CD4-positive, alpha-beta T cell treated with Interleukin-12 subunit alpha and Interleukin-12 subunit beta, for 1 hour (primary cell): ENCODE data around the gene MT1F.
"Not testable (repeated sequence)": the region's sequence is repeated elsewhere in the genome, so short reads cannot be mapped to it uniquely, and the experiment has no call there.

ENCODE experiments used
- DNase-seq: peaks from one replicate; pipeline ENCODE4 v3.0.0-alpha.2; 2020

MT1F gene

DNA sequence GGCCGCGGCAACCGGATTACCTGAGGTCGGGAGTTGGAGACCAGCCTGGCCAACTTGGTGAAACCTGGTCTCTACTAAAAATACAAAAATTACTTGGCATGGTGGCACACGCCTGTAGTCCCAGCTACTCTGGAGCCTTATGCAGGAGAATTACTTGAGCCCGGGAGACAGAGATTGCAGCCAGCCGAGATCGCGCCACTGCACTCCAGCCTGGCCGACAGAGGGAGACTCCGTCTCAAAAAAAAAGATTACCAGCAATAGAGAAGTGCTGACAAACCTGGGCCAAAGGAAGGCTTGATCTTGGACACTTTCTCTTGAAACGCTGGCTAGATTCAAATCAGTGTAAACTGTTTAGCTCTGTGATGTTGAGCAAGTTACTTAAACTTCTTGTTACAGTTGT is 16.2 kb downstream of the MT1F start:
- DNase-seq, result peak; percentile 30

GRCh38 chr16:56674570-56674969 is 16.8 kb downstream of the MT1F start:
- not testable (repeated sequence) for DNase-seq

GRCh38 chr16:56675685-56676210 is 18.0 kb downstream of the MT1F start:
- peak; percentile 34 for DNase-seq

- no peak for DNase-seq
Observed at GRCh38 chr16:56677474-56677873, 19.7 kb downstream of the MT1F start.

- no peak for DNase-seq
Observed at GRCh38 chr16:56679078-56679730, 21.4 kb downstream of the MT1F start.

GRCh38 chr16:56679818-56680217 is 22.1 kb downstream of the MT1F start:
- DNase-seq, result no peak

DNA sequence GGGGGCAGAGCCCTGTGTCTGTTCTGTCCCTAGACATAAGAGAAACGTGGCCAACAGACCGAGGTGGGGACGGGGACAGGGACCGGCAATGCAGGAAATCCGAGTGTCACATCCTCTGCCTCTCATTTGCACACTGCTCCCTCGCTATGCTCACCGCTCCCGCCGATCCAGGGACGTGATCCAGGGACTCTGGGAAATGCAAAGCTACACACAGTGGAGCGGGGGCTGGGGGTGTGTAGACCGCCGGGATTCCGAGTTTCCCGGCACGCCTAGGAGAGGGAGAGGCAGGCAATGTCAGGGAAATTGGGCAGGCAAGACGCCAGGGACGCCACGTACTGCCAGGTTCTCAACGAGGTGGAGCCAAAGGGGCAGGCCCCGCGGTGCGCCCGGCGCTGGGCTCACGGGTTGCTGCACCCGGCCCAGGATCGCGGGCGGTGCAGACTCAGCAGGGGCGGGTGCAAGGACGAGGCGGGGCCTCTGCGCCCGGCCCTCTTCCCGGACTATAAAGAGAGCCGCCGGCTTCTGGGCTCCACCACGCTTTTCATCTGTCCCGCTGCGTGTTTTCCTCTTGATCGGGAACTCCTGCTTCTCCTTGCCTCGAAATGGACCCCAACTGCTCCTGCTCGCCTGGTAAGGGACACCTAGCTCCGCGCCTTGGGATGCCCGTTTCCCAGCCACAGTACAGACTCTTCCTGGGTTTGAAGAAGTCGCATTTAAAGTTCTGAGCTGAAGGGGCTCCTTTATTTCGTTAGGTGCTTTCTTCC is 24.4 kb downstream of the MT1F start, which contains the start of gene MT1X:
TSS of gene MT1X (plus strand) at position 532 of the 764 bp plus-strand sequence. CDS start at position 603, 71 bp downstream.
- DNase-seq, result peak; percentile 89

- no peak for DNase-seq
Observed at GRCh38 chr16:56682703-56683397, 25.1 kb downstream of the MT1F start.

DNA sequence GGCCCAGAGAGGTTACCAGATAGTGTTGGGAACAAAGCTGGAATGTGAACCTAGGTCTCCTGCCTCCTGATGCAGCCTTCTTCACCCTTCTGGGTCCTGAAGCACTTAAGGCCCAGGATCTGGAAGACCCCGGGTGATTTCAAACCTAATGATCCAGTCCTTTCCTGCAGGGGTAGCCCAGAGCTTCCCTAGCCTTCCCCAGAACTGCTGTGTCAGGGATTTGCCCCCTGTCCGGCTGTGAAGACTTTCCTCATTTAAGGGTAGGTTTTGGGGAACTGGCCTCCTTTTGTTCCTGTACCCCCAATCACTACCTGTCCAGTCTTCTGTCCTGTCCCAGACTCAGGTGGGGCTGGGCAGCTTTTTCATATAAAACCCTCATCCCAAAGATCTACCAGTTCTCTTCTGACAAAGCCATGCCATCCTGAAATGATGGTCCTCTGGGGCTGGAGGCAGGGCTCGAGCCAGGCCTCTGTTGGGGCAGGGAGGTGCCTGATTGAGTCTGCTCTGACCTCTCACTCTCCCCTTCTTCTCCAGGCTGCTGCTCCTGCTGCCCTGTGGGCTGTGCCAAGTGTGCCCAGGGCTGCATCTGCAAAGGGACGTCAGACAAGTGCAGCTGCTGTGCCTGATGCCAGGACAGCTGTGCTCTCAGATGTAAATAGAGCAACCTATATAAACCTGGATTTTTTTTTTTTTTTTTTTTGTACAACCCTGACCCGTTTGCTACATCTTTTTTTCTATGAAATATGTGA is 25.8 kb downstream of the MT1F start:
- DNase-seq, result no peak

DNA sequence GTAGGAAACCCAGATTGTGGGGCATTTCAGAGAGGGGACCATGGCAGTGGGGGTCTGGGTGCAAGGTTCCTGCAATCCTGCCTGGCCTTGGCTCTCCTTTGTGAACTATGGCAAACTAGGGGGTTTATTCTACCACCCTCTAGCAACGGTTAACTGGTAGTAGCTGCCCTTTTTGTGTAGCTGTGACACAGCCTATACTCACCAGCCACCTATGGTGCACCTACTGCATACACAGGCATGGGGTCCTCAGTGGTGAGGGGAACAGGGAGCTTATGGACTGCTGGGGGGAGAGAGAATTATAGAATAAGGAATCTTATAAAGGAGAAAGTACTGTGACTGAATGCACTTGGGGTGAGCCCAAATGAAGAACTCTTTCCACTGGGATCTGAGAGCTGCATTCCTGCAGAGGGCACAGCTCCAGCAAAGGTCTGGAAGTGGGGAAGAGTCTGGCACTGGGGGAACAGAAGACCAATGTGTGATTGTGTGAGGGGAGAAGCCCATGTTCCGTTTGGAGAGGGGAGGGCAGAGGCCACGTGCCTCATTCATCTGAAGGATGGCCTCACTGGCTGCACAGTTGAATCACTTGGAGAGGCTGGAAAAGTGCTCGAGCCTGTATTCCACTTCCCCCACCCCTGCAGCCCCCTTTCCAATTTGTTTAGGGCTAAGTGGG is 26.6 kb downstream of the MT1F start:
- DNase-seq, result no peak

DNA sequence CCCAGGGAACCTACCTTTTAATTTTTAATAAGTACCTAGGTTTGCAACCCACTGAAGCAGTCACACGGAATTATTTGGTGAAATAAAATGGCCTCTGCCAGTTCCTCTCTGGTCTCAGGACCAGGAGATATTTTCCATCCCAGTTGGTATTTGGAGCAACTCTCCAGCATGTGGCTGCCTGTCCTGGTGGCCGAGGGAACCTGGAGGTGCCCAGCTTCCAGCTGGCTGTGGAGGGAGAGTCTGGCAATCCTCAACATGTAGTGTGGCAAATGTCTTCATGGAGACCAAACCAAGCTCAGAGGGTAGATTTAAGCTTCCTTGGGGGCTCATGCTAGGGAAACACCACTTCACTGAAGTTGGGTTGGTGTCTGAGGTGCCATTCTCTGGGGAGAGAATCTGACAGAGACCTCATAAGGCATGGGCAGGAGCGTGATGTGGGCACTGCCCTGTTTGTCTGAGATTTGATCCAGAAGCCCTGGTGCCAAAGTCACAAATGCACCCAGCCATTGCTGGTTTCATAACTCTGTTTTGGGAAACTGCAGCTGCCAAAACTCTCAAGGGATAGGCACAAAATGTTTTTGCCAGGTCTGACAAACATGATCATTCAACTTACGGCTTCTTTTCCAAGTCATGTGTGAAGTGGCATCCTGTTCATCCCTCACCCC is 27.3 kb downstream of the MT1F start:
- no peak for DNase-seq

- DNase-seq, result no peak
Observed at GRCh38 chr16:56686758-56687157, 29.0 kb downstream of the MT1F start.

GRCh38 chr16:56688762-56689161 is 31.0 kb downstream of the MT1F start:
- no peak for DNase-seq

DNA sequence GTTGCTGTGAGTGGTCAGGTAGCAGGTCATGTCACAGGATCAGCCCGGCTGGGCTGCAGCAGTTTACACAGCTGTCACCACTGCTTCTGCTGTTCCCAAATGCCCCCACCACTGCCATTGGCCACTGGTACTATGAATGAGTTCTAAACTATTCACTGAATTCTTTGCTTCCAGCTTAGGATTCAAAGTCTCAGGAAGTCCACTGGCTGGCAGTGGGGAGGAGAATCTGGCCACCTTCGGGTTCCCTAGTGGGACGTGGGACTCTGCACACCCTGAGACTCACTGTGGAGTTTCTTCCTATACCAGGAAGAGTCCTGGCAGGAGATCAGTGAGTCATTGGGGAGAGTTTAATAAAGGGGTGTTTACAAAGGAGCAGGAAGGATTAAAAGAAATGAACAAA is 31.4 kb downstream of the MT1F start:
- no peak for DNase-seq

DNA sequence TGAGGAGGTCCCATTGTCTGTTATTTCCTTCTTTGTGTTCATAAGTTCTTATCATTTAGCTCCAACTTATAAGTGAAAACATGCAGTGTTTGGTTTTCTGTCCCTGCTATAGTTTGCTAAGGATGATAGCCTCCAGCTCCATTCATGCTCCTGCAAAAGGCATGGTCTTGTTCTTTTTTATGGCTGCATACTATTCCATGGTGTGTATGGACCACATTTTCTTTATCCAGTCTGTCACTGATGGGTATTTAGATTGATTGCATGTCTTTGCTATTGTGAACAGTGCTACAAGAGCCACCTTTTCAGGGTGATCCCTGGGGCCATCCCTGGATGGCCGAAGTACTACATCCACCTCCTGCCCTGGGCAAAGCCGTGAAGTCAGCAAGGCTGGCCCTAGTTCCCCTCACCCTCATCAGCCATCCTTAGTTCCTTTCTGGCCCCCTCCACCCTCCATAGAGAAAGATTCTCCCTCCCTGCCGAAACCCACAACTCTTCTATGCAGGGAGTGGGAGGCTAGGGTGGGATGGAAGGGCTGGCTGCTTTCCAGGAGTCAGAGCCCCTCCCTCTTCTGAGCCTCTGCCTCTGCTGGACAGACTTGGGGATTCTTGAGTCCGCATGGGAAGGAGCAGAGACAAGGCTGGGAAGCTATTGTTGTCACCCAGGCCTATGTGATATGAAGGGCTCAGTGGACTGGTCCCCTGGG is 32.8 kb downstream of the MT1F start:
- DNase-seq, result no peak

GRCh38 chr16:56691885-56692284 is 34.1 kb downstream of the MT1F start:
- DNase-seq, result no peak

DNA sequence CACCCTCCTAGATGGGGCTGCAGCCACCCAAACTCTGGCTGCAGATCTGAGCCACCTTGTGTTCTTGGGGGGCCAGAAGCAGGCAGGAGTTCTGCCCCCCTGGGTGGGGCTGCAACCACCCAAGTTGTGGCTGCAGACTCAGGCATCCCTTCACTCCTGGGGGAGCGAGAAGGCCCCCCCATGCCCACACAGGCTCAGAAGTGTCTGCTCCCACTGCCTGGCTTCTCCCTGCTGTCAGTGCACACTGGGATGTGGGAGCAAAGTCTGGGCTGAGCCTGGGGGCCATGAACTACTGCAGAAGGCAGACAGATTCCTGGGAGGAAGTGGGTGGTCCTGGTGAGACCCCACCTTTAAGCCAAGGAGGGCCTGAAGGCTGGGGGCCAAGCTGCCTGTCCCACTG is 37.5 kb downstream of the MT1F start:
- DNase-seq, result no peak

DNA sequence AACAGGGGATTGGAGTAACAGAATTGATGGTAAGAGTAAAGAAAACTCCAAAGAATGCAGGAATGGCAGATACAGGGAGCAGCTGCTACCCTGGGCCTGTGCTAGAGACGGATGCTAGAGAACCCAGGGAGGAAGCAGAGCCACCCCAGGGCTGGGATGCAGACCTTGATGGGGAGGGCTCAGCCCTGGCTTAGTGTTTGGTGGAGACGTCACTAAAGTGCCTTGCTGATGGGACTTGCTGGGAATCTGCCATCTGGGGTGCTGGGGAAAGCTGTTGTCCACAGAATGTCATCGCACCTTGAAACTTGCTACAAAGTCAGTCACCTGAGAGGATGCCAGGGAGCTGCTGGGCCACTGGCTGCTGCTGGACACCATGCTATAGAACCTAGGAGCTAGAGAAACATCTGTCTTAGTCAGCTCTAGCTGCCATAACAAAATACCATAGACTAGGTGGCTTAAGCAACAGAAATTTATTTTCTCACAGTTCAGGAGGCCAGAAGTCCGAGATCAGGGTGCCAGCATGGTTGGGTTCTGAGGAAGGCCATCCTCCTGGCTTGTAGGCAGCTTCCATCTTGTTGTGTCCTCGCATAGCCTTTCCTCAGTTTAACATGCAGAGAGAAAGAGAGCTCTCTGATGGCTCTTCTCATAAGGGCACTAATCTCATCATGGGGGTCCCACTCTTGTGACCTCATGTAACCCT is 39.8 kb downstream of the MT1F start:
- DNase-seq, result no peak

DNA sequence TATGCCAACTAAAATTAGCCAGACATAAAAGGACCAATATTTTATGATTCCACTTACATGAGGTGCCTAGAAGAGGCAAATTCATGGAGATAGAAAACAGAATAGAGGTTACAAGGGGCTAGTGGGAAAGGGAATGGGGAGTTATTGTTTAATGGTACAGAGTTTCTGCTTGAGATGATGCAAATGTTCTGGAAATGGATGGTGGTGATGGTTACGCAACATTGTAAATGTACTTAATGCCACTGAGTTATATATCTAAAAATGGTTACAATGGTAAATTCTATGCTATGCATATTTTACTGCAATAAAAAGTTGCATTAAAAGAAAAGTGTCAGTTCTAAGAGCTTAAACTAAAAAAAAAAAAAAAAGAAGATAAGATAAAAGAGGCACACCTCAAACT is 42.4 kb downstream of the MT1F start:
- no peak for DNase-seq

GRCh38 chr16:56700631-56701030 is 42.9 kb downstream of the MT1F start:
- no peak for DNase-seq
